Endodermal cell (in vitro differentiated cells): ENCODE measurements around the gene SLC39A3. TPM values are rescaled to one million over a fixed set of nuclear protein-coding genes. Genes with fewer than 3 reads are reported as not detected.

Source experiments
- DNase-seq: peaks from one replicate; pipeline ENCODE4 v3.0.0-alpha.2; 2017
- H3K27ac ChIP-seq: 2 replicates; pipeline ENCODE4 v1.5.1; 2013; ENCODE audit warnings: mild to moderate bottlenecking, low read depth, low read length, moderate library complexity
- H3K27me3 ChIP-seq: 2 replicates; pipeline ENCODE4 v1.6.1; 2013; ENCODE audit warnings: mild to moderate bottlenecking, low read length, moderate library complexity; ENCODE audit not compliant: insufficient read depth, control insufficient read depth, poor library complexity, severe bottlenecking
- H3K36me3 ChIP-seq: 2 replicates; pipeline ENCODE4 v1.7.0; 2013; ENCODE audit warnings: mild to moderate bottlenecking, low read length, moderate library complexity; ENCODE audit not compliant: control insufficient read depth, insufficient read depth
- H3K4me1 ChIP-seq: one replicate; pipeline ENCODE4 v1.7.0; 2013; ENCODE audit warnings: low read length; ENCODE audit not compliant: control insufficient read depth, insufficient read depth
- H3K4me3 ChIP-seq: 2 replicates; pipeline ENCODE4 v1.5.1; 2013; ENCODE audit warnings: mild to moderate bottlenecking, low read length, moderate library complexity
- H3K9ac ChIP-seq: 2 replicates; pipeline ENCODE4 v1.6.1; 2013; ENCODE audit warnings: mild to moderate bottlenecking, low read length, moderate library complexity; ENCODE audit not compliant: poor library complexity, severe bottlenecking; ENCODE audit errors: extremely low read depth
- H3K9me3 ChIP-seq: 2 replicates; pipeline ENCODE4 v1.6.1; 2013; ENCODE audit warnings: mild to moderate bottlenecking, low read length, moderate library complexity; ENCODE audit not compliant: control insufficient read depth
- H3K27ac Mint-ChIP-seq: 2 replicates; pipeline ENCODE4 v1.8.0; 2020; ENCODE audit warnings: mixed read lengths
- H3K27me3 Mint-ChIP-seq: 2 replicates; pipeline ENCODE4 v1.8.0; 2021; ENCODE audit warnings: mild to moderate bottlenecking, mixed read lengths; ENCODE audit not compliant: insufficient read depth
- H3K36me3 Mint-ChIP-seq: 2 replicates; pipeline ENCODE4 v1.8.0; 2020; ENCODE audit warnings: low read depth, mixed read lengths
- H3K4me1 Mint-ChIP-seq: 2 replicates; pipeline ENCODE4 v1.8.0; 2020; ENCODE audit warnings: mixed read lengths
- H3K4me3 Mint-ChIP-seq: 2 replicates; pipeline ENCODE4 v1.8.0; 2020; ENCODE audit warnings: mild to moderate bottlenecking, moderate library complexity, mixed read lengths
- H3K9me3 Mint-ChIP-seq: 2 replicates; pipeline ENCODE4 v1.8.0; 2020; ENCODE audit warnings: mild to moderate bottlenecking, mixed read lengths
- WGBS, 2 experiments: methylation state at CpG; one replicate each; pipeline versions ENCODE4 v1.1.5 to v1.1.7; 2013; ENCODE audit warnings: missing lambda C conversion rate in 2 of 2, mixed read lengths in 1 of 2; ENCODE audit not compliant: insufficient coverage in 1 of 2, insufficient read length in 1 of 2; 5-methylcytosine and 5-hydroxymethylcytosine counted together
- total RNA-seq, 2 donors: library from RNA; stranded (reverse); fragmentation: NEBNext Ultra II Directional in 1 of 2; extraction: Animal tissue kit (Norgen Biotek cat#: 25700) in 1 of 2; gene quantifications; 2 replicates in 1 of 2; 3 replicates in 1 of 2; pipeline ENCODE4 v1.2.1, GENCODE V29; 2021
- TF ChIP-seq, protein P1 (sequence below): fragments of 200-600 bp; sonication (generic); conservative IDR thresholded peaks from 2 replicates; pipeline ENCODE4 v1.5.0; 2021; ENCODE audit warnings: antibody characterized with exemption, mild to moderate bottlenecking

Gene SLC39A3
- total RNA-seq, 2 donors from 2014 or later: 25.3 to 28.6 TPM

DNA sequence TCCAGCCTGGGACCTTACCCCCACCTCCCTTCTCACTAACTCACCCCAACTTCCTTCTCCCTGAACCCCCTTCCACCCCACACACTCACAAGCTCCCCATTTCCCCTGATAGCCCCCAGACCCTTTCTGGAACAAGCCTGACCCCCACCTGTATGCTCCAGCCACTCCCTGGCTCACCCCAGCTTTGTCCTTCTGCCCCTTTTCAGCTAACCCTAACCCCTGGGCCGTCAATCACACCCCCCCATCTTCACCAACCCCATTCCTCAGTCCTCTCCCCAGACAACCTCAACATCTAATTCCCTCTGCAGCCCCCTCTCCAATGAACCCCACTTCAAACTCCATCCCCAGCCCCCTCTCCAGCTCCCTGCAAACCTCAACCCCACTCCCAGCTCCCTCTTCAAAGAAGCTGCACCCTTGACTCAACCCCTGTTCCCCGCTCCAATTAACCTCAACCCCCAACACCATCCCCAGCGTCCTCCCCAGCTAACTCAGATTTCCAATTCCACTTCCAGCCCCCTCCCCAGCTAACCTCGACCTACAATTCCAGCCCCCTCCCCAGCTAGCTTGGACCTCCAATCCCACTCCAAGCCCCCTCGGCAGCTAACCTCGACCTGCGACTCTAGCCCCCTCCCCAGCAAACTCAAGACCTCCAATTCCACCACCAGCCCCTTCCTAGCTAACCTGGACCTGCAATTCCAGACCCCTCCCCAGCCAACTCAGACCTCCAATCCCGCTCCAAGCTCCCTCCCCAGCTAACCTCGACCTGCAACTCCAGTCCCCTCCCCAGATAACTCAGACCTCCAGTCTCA, 38.3 kb downstream of the SLC39A3 start:
- Histone ChIP-seq H3K4me1 (no peaks in the 10 kb centered on the region), H3K27ac (no peak overlapping the region), H3K9me3 (no peaks in the 10 kb centered on the region), H3K36me3 (no peaks in the 10 kb centered on the region), H3K9ac (peak overlapping the region; percentile 47), H3K4me3 (peak overlapping the region; percentile 85), H3K27me3 (peaks cover 22% of the 10 kb centered on the region)
- 14% methylated on average over 9 of the region's 9 CpGs; no CpG with 5 or more reads in 1 of the 2 experiments for WGBS, 2 experiments
- no peak for DNase-seq
- H3K36me3 Mint-ChIP-seq: no peaks in the 10 kb centered on the region
- no peak overlapping the region for H3K27ac Mint-ChIP-seq
- peaks cover 9% of the 10 kb centered on the region for H3K4me1 Mint-ChIP-seq
- TF ChIP-seq, protein P1, sequence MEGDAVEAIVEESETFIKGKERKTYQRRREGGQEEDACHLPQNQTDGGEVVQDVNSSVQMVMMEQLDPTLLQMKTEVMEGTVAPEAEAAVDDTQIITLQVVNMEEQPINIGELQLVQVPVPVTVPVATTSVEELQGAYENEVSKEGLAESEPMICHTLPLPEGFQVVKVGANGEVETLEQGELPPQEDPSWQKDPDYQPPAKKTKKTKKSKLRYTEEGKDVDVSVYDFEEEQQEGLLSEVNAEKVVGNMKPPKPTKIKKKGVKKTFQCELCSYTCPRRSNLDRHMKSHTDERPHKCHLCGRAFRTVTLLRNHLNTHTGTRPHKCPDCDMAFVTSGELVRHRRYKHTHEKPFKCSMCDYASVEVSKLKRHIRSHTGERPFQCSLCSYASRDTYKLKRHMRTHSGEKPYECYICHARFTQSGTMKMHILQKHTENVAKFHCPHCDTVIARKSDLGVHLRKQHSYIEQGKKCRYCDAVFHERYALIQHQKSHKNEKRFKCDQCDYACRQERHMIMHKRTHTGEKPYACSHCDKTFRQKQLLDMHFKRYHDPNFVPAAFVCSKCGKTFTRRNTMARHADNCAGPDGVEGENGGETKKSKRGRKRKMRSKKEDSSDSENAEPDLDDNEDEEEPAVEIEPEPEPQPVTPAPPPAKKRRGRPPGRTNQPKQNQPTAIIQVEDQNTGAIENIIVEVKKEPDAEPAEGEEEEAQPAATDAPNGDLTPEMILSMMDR: no peak
- no peaks in the 10 kb centered on the region for H3K9me3 Mint-ChIP-seq
- H3K27me3 Mint-ChIP-seq: peaks cover 21% of the 10 kb centered on the region
- peak overlapping the region; percentile 76 for H3K4me3 Mint-ChIP-seq

DNA sequence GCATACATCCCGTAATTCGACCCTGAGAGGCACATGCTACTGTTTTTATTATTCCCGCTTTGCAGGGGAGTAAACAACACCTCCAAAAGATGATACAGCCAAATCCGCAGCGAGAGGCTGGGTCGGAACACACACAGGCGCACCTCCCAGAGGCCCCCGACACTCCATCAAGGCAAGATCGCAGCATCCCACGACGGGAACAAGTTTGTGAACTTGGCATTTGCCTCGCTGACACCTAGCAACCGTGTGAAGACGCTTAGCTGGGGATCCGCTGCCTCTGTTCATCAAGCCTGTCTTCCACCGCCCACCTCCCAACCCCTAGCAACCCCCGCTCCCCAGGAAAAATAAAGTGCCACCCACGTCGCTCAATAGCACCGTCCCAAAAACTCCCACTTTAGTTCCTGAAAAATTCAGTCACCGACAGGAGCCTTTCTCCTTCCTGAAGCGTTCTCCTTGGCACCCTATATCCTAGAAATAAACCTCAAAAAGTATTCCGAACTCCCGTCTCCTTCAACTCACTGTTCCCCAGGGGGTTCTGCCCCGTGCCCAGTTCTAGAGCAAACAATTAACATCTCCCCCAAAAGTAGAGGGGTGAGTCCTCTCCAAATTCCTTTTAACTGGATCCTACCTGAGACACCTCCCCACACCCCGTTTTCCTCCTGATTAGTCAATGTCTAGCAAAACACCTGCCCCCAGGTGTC, 39.0 kb downstream of the SLC39A3 start:
- TF ChIP-seq, protein P1: no peak
- 34 to 42% methylated on average over 25 to 26 of the region's 26 CpGs for WGBS, 2 experiments
- Histone ChIP-seq H3K27ac (no peak overlapping the region), H3K9me3 (no peaks in the 10 kb centered on the region), H3K9ac (no peak overlapping the region), H3K36me3 (no peaks in the 10 kb centered on the region), H3K4me3 (no peak overlapping the region), H3K27me3 (peaks cover 22% of the 10 kb centered on the region), H3K4me1 (no peaks in the 10 kb centered on the region)
- no peaks in the 10 kb centered on the region for H3K9me3 Mint-ChIP-seq
- H3K36me3 Mint-ChIP-seq: no peaks in the 10 kb centered on the region
- peaks cover 9% of the 10 kb centered on the region for H3K4me1 Mint-ChIP-seq
- no peak overlapping the region for H3K27ac Mint-ChIP-seq
- H3K27me3 Mint-ChIP-seq: peaks cover 21% of the 10 kb centered on the region
- no peak for DNase-seq
- H3K4me3 Mint-ChIP-seq: peak overlapping the region; percentile 76

DNA sequence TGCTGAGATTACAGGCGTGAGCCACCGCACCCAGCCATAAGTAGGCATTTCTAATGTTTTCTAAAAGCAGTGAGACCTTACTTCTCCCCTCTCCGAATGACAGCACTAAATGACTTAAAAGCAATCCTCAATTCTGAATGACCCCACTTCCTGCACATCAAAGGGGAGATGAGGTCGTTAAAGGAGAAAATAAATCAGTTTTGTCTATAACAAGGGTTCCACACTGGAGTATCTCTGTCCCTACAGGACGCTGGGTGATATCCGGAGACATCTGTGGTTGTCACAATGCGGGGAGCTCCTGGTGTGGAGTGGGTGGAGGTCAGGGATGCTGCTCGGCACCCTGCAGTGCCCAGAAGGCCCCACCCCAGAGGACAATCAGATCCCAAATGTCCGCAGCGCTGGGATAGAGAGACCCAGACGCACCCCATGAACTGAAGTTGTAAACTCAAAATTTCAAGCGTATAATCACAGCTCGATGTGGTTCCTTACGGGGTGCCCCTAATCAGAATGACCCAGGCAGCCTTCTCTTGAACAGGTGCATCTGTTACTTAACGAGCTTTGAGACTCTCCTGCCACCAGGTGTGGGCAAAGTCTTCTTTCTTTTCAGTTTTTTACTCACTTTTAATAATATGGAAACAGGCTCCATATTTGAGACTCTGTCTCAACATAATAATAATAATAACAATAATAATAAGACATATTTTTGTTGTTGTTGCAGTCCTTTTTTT, 40.2 kb downstream of the SLC39A3 start:
- Histone ChIP-seq H3K4me1 (no peaks in the 10 kb centered on the region), H3K9me3 (no peaks in the 10 kb centered on the region), H3K4me3 (no peak overlapping the region), H3K27me3 (peaks cover 22% of the 10 kb centered on the region), H3K36me3 (no peaks in the 10 kb centered on the region), H3K9ac (no peak overlapping the region), H3K27ac (no peak overlapping the region)
- no peak overlapping the region for H3K4me3 Mint-ChIP-seq
- H3K4me1 Mint-ChIP-seq: peaks cover 9% of the 10 kb centered on the region
- no peaks in the 10 kb centered on the region for H3K36me3 Mint-ChIP-seq
- peaks cover 21% of the 10 kb centered on the region for H3K27me3 Mint-ChIP-seq
- WGBS, 2 experiments: 82 to 92% methylated on average over 13 to 15 of the region's 15 CpGs
- TF ChIP-seq, protein P1: no peak
- no peak overlapping the region for H3K27ac Mint-ChIP-seq
- no peaks in the 10 kb centered on the region for H3K9me3 Mint-ChIP-seq
- DNase-seq: no peak
